Endothelial cell (in vitro differentiated cells): ENCODE results near the gene ENTPD2. TPM values are rescaled to one million over a fixed set of nuclear protein-coding genes. Genes with fewer than 3 reads are reported as not detected.
A peak's percentile ranks its signal among the peaks of the same experiment; 100 is the strongest.

Experiments used
- DNase-seq: peaks from one replicate; pipeline ENCODE4 v3.0.0; 2021; ENCODE audit warnings: low spot score
- H3K27ac Mint-ChIP-seq: one replicate; pipeline ENCODE4 v1.8.0; 2021; ENCODE audit warnings: mixed read lengths, inconsistent platforms; ENCODE audit not compliant: unreplicated experiment
- H3K27me3 Mint-ChIP-seq: one replicate; pipeline ENCODE4 v1.8.0; 2021; ENCODE audit warnings: mild to moderate bottlenecking, moderate library complexity, mixed read lengths, inconsistent platforms; ENCODE audit not compliant: unreplicated experiment
- H3K36me3 Mint-ChIP-seq: one replicate; pipeline ENCODE4 v1.8.0; 2021; ENCODE audit warnings: mild to moderate bottlenecking, low read depth, mixed read lengths, inconsistent platforms; ENCODE audit not compliant: unreplicated experiment
- H3K4me1 Mint-ChIP-seq: one replicate; pipeline ENCODE4 v1.8.0; 2021; ENCODE audit warnings: mild to moderate bottlenecking, mixed read lengths, inconsistent platforms; ENCODE audit not compliant: unreplicated experiment
- H3K4me3 Mint-ChIP-seq: one replicate; pipeline ENCODE4 v1.8.0; 2021; ENCODE audit warnings: mild to moderate bottlenecking, mixed read lengths, inconsistent platforms; ENCODE audit not compliant: unreplicated experiment
- H3K9me3 Mint-ChIP-seq: one replicate; pipeline ENCODE4 v1.8.0; 2021; ENCODE audit warnings: mixed read lengths, inconsistent platforms; ENCODE audit not compliant: unreplicated experiment
- total RNA-seq: library from RNA; stranded (reverse); fragmentation: NEBNext Ultra II Directional; extraction: Animal tissue kit (Norgen Biotek cat#: 25700); gene quantifications from one replicate; pipeline ENCODE4 v1.2.1, GENCODE V29; 2021; ENCODE audit not compliant: unreplicated experiment
- TF ChIP-seq, protein P1 (sequence below): fragments of 200-600 bp; sonication (generic); IDR thresholded peaks from one replicate; pipeline ENCODE4 v1.5.0; 2021; ENCODE audit warnings: antibody characterized with exemption; ENCODE audit not compliant: unreplicated experiment

Gene ENTPD2
- total RNA-seq, 1 donor from 2014 or later: 55.6 TPM

DNA sequence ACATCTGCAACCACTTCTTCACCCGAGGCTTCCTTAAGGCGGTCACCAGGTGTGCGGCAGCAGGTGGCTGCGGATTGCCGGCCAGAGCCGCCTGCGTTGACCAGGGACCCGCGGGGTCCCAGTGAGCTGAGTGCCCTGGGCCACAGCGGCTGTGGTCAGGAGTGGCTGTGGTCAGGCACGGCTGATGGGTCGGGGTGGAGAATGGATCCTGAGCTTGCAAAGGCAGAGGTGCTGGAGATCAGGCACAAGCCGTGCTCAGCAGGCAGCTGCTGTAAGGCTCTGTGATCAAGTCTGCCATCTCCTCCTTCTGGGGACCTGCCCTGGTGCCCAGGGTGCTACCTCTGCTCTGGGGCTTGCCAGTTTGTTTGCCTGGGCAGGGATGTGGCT, 25.5 kb upstream of the ENTPD2 start:
- Mint-ChIP-seq H3K36me3 (no peaks in the 10 kb centered on the region), H3K27ac (no peak overlapping the region)
- TF ChIP-seq, protein P1, sequence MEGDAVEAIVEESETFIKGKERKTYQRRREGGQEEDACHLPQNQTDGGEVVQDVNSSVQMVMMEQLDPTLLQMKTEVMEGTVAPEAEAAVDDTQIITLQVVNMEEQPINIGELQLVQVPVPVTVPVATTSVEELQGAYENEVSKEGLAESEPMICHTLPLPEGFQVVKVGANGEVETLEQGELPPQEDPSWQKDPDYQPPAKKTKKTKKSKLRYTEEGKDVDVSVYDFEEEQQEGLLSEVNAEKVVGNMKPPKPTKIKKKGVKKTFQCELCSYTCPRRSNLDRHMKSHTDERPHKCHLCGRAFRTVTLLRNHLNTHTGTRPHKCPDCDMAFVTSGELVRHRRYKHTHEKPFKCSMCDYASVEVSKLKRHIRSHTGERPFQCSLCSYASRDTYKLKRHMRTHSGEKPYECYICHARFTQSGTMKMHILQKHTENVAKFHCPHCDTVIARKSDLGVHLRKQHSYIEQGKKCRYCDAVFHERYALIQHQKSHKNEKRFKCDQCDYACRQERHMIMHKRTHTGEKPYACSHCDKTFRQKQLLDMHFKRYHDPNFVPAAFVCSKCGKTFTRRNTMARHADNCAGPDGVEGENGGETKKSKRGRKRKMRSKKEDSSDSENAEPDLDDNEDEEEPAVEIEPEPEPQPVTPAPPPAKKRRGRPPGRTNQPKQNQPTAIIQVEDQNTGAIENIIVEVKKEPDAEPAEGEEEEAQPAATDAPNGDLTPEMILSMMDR: no peak

DNA sequence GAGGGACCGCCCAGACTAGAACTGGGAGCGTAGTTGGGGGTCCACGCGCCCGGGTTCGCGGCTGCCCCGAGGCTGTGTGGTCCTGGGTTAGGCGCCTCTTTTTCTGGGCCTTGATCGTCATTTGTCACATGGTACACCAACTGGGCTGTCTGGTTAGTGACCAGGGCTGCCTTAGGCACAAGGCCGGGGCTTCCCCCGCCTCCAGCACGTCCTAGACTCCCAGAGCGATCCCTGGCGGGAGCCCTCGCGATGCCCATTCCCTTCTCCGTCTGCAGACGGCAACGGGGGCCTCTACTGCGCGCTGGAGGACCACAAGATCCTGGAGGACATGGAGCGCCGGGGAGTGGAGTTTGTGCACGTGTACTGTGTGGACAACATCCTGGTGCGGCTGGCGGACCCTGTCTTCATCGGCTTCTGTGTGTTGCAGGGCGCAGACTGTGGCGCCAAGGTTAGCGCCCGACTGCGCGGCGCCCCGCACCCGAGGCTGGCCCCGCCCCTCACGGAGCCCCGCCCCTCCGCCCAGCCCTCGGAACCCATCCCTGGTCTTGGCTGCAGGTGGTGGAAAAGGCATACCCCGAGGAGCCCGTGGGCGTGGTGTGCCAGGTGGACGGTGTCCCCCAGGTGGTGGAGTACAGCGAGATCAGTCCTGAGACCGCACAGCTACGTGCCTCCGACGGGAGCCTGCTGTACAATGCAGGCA, 25.0 kb upstream of the ENTPD2 start:
- no peaks in the 10 kb centered on the region for H3K9me3 Mint-ChIP-seq
- TF ChIP-seq, protein P1: no peak

More for the DNA sequence above, 25.5 kb upstream of the ENTPD2 start:
- peaks cover 23% of the 10 kb centered on the region for H3K27me3 Mint-ChIP-seq
- DNase-seq: no peak
- H3K9me3 Mint-ChIP-seq: no peaks in the 10 kb centered on the region
- no peaks in the 10 kb centered on the region for H3K4me1 Mint-ChIP-seq
- no peak overlapping the region for H3K4me3 Mint-ChIP-seq

DNA sequence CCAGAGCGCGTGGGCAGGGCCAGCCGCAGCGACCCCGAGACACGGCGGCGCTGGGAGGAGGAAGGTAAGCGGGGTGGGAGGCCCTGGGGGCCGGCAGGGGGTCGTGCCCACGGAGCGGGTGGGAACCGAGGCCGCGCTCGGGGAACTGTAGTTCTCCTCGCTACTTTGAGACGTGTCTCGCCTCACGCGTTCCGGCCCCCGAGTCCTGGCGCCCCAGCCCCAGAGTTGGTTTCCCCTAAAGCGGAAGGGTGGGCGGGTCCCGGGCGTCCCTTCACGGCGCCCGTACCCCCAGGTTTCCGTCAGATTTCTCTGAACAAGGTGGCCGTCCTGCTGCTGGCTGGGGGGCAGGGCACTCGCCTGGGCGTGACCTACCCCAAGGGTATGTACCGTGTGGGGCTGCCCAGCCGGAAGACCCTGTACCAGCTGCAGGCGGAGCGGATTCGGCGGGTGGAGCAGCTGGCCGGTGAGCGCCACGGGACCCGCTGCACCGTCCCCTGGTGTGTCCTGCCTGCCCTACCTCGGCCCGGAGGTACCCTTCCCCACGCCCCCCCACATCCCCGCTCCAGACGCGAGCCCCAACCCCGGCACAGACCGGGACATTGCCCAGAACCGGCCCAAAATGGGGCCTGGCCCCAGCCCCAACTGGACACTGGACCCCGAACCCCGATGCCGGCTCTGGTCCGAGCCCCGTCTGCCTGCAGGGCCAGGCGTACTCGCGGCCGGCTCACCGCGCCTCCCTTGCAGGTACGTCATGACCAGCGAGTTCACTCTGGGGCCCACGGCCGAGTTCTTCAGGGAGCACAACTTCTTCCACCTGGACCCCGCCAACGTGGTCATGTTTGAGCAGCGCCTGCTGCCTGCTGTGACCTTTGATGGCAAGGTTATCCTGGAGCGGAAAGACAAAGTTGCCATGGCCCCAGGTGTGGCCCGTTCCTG, 24.2 kb upstream of the ENTPD2 start:
- H3K36me3 Mint-ChIP-seq: no peaks in the 10 kb centered on the region
- peaks cover 22% of the 10 kb centered on the region for H3K27me3 Mint-ChIP-seq
- no peaks in the 10 kb centered on the region for H3K4me1 Mint-ChIP-seq
- no peaks in the 10 kb centered on the region for H3K9me3 Mint-ChIP-seq
- H3K27ac Mint-ChIP-seq: no peak overlapping the region
- H3K4me3 Mint-ChIP-seq: no peak overlapping the region
- DNase-seq: no peak
- TF ChIP-seq, protein P1: no peak

More for the DNA sequence above, 25.0 kb upstream of the ENTPD2 start:
- no peak for DNase-seq
- Mint-ChIP-seq H3K27me3 (peaks cover 24% of the 10 kb centered on the region), H3K27ac (no peak overlapping the region), H3K4me1 (no peaks in the 10 kb centered on the region), H3K4me3 (no peak overlapping the region), H3K36me3 (no peaks in the 10 kb centered on the region)

DNA sequence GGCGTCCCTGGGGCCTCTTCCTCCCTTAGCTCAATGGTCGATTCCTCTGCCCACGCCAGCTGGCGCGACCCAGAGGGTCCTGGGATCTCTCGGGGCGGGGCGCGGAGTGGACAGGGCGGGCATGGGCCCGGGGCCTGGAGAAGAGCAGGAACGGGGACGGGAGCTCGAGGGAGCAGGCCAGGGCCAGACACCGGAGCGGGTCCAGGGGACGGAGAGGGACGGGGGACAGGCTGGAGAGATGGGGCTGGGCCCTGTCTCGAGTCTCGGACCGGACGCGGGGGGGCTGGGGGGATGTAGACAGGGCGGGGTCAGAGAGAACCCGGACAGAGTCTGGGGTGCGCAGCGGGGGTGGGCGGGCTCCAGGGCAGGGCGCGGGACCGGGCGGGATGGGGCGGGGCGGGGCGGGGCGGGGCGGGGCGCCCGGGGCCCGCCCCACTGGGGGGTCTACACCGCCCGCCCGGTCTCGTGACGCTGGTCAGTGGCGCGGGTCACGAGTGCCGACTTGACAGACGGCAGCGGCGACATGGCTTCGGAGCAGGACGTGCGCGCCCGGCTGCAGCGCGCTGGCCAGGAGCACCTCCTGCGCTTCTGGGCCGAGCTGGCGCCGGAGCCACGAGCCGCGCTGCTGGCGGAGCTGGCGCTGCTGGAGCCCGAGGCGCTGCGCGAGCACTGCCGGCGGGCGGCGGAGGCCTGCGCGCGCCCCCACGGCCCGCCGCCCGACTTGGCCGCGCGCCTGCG, 23.3 kb upstream of the ENTPD2 start, which contains the start of gene UAP1L1:
Gene UAP1L1 (plus strand): TSS at position 508 of the 738 bp plus-strand sequence. CDS start 16 bp downstream, at position 524.
- Mint-ChIP-seq H3K27ac (peak within 1 kb of the TSS; percentile 24), H3K9me3 (no peaks in the 10 kb centered on the region), H3K36me3 (no peaks in the 10 kb centered on the region), H3K27me3 (peaks cover 25% of the 10 kb centered on the region), H3K4me1 (no peaks in the 10 kb centered on the region), H3K4me3 (no peak within 1 kb of the TSS)
- TF ChIP-seq, protein P1: no peak
- peak; percentile 39 for DNase-seq
